Cardiac muscle cell (in vitro differentiated cells and primary cell): ENCODE results near the gene MYBBP1A. TPM values are rescaled to one million over a fixed set of nuclear protein-coding genes. Genes with fewer than 3 reads are reported as not detected.

ENCODE experiments used
- DNase-seq, 2 donors: peaks; one replicate each; pipeline versions ENCODE4 v3.0.0 to v3.0.0-alpha.2; 2010 to 2017; ENCODE audit warnings: low read depth in 1 of 2, low spot score in 1 of 2
- H3K27ac ChIP-seq: fragments of 200-600 bp; sonication (generic); 2 replicates; pipeline ENCODE4 v1.5.1; 2016
- H3K27me3 ChIP-seq: fragments of 200-600 bp; sonication (generic); 2 replicates; pipeline ENCODE4 v1.6.0; 2016; ENCODE audit warnings: control low read depth
- H3K36me3 ChIP-seq: fragments of 200-600 bp; sonication (generic); 2 replicates; pipeline ENCODE4 v1.5.1; 2016; ENCODE audit warnings: control low read depth
- H3K4me1 ChIP-seq: fragments of 200-600 bp; sonication (generic); 2 replicates; pipeline ENCODE4 v1.8.1; 2017; ENCODE audit warnings: low read depth, mild to moderate bottlenecking, mixed run types
- H3K4me3 ChIP-seq: fragments of 200-600 bp; sonication (generic); 2 replicates; pipeline ENCODE4 v1.5.1; 2016; ENCODE audit warnings: mild to moderate bottlenecking
- H3K9me3 ChIP-seq: fragments of 200-600 bp; sonication (generic); 2 replicates; pipeline ENCODE4 v1.5.1; 2017; ENCODE audit warnings: low read depth, mild to moderate bottlenecking, control low read depth
- CTCF ChIP-seq: IDR thresholded peaks from 2 replicates; pipeline ENCODE4 v1.5.1; 2012; ENCODE audit warnings: low read depth, mild to moderate bottlenecking, low read length
- polyA plus RNA-seq: library from polyadenylated mRNA; unstranded; fragments of >200 nt; fragmentation: Nextera tagmentation; extraction: Ambion mirVana; gene quantifications from 2 replicates; pipeline ENCODE4 v1.2.1, GENCODE V29; 2016
- total RNA-seq: library from RNA; depleted of rRNA; stranded (reverse); fragments of >200 nt; gene quantifications from 2 replicates; pipeline ENCODE4 v1.2.3, GENCODE V29; 2016

MYBBP1A gene
- total and polyA plus RNA-seq, 2 experiments from 2014 or later: 51.5 to 57.1 TPM

GRCh38 chr17:4586043-4586442 lies 30.9 kb upstream of the MYBBP1A start:
- no peaks in the 10 kb centered on the region for H3K27me3 ChIP-seq
- H3K9me3 ChIP-seq: no peaks in the 10 kb centered on the region
- peak overlapping the region; percentile 94 for H3K4me3 ChIP-seq
- peaks cover 67% of the 10 kb centered on the region for H3K4me1 ChIP-seq
- no peaks in the 10 kb centered on the region for H3K36me3 ChIP-seq
- peak overlapping the region; percentile 96 for H3K27ac ChIP-seq
- no peak for DNase-seq
- TF ChIP-seq CTCF: no peak

GRCh38 chr17:4585638-4585994 lies 30.4 kb upstream of the MYBBP1A start:
- Histone ChIP-seq H3K4me3 (peak overlapping the region; percentile 94), H3K9me3 (no peaks in the 10 kb centered on the region), H3K27me3 (no peaks in the 10 kb centered on the region), H3K36me3 (no peaks in the 10 kb centered on the region), H3K4me1 (peaks cover 63% of the 10 kb centered on the region), H3K27ac (peak overlapping the region; percentile 96)
- DNase-seq: no peak
- TF ChIP-seq CTCF: no peak

GRCh38 chr17:4584917-4585637 lies 29.9 kb upstream of the MYBBP1A start:
- Histone ChIP-seq H3K4me1 (peaks cover 58% of the 10 kb centered on the region), H3K4me3 (peak overlapping the region; percentile 94), H3K27me3 (no peaks in the 10 kb centered on the region), H3K36me3 (no peaks in the 10 kb centered on the region), H3K27ac (peak overlapping the region; percentile 96), H3K9me3 (no peaks in the 10 kb centered on the region)
- DNase-seq: peak in 1 of 2 donors; percentile 54
- TF ChIP-seq CTCF: no peak

- peak within 1 kb of the TSS; percentile 96 for H3K27ac ChIP-seq
- no peak for TF ChIP-seq CTCF
- H3K9me3 ChIP-seq: no peaks in the 10 kb centered on the region
- no peaks in the 10 kb centered on the region for H3K27me3 ChIP-seq
- peak; percentile 32 to 83 for DNase-seq
- H3K4me3 ChIP-seq: peak within 1 kb of the TSS; percentile 94
- H3K4me1 ChIP-seq: peaks cover 54% of the 10 kb centered on the region
- no peaks in the 10 kb centered on the region for H3K36me3 ChIP-seq
These were observed 29.1 kb upstream of the MYBBP1A start, which contains the start of gene SMTNL2 for GRCh38 chr17:4584101-4584916. Gene SMTNL2, plus strand, starts transcription at chr17:4584529. Its CDS starts 77 bp downstream, at chr17:4584606.

GRCh38 chr17:4583782-4584100 lies 28.6 kb upstream of the MYBBP1A start:
- TF ChIP-seq CTCF: peak; percentile 49
- H3K9me3 ChIP-seq: no peaks in the 10 kb centered on the region
- H3K27ac ChIP-seq: peak overlapping the region; percentile 96
- H3K4me3 ChIP-seq: peak overlapping the region; percentile 94
- no peaks in the 10 kb centered on the region for H3K36me3 ChIP-seq
- H3K27me3 ChIP-seq: no peaks in the 10 kb centered on the region
- peaks cover 48% of the 10 kb centered on the region for H3K4me1 ChIP-seq
- peak; percentile 40 to 83 for DNase-seq
